Measurements from ENCODE around the gene ABHD12B.

The ABHD12B gene

DNA sequence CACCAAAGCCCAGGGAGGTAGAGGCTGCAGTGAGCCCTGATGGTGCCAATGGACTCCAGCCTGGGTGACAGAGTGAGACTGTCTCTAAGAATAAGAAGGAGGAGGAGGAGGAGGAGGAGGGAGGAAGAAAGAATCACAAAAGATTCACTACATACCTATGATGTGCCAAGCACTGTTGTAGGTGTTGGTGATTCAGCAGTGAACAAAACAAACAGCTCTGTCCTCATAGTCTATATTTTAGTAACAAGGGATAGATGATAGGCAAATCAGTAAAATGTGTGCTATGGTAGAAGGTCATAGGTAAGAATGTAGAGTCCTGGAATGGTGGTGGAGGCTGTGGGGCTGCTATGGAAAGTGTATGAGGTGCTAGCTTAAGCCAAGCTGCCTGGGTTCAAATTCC, 18.0 kb upstream of the ABHD12B start:
- no peak overlapping the region for H3K9ac ChIP-seq (ENCODE audit: low read length)
- H2AFZ ChIP-seq (ENCODE audit: low read depth, low read length), result no peak overlapping the region
- H3K27me3 ChIP-seq (ENCODE audit: low read depth, low read length), result no peaks in the 10 kb centered on the region
- TF ChIP-seq CTCF (IDR thresholded peaks at IDR 0.05; ENCODE audit: low read depth, low read length) (no peak), EZH2phosphoT487 (IDR thresholded peaks at IDR 0.05; ENCODE audit: low read depth) (no peak)
- no peak overlapping the region for H3K4me2 ChIP-seq (ENCODE audit: low read length)
- no peaks in the 10 kb centered on the region for H3K36me3 ChIP-seq (replicated peaks; ENCODE audit: low read depth, low read length)
- no peaks in the 10 kb centered on the region for H3K4me1 ChIP-seq (ENCODE audit: low read length)
- no peaks in the 10 kb centered on the region for H3K9me3 ChIP-seq (ENCODE audit: insufficient read depth, low read length)
- H3K4me3 ChIP-seq (ENCODE audit: low read length), result no peak overlapping the region
- H3K27ac ChIP-seq (ENCODE audit: low read length), result no peak overlapping the region
- H4K20me1 ChIP-seq (ENCODE audit: insufficient read depth, low read length), result no peaks in the 10 kb centered on the region
- no peaks in the 10 kb centered on the region for H3K79me2 ChIP-seq (ENCODE audit: low read length)

- H3K36me3 ChIP-seq (replicated peaks; ENCODE audit: low read depth, low read length), result no peaks in the 10 kb centered on the region
- H4K20me1 ChIP-seq (ENCODE audit: insufficient read depth, low read length), result no peaks in the 10 kb centered on the region
- peaks cover 4% of the 10 kb centered on the region for H3K4me1 ChIP-seq (ENCODE audit: low read length)
- no peak overlapping the region for H3K4me3 ChIP-seq (ENCODE audit: low read length)
- H3K4me2 ChIP-seq (ENCODE audit: low read length), result no peak overlapping the region
- H3K27ac ChIP-seq (ENCODE audit: low read length), result no peak overlapping the region
- TF ChIP-seq CTCF (IDR thresholded peaks at IDR 0.05; ENCODE audit: low read depth, low read length) (no peak), EZH2phosphoT487 (IDR thresholded peaks at IDR 0.05; ENCODE audit: low read depth) (no peak)
- H3K79me2 ChIP-seq (ENCODE audit: low read length), result no peaks in the 10 kb centered on the region
- H3K27me3 ChIP-seq (ENCODE audit: low read depth, low read length), result no peaks in the 10 kb centered on the region
- H3K9me3 ChIP-seq (ENCODE audit: insufficient read depth, low read length), result no peaks in the 10 kb centered on the region
- no peak overlapping the region for H2AFZ ChIP-seq (ENCODE audit: low read depth, low read length)
- H3K9ac ChIP-seq (ENCODE audit: low read length), result no peak overlapping the region
Measured at GRCh38 chr14:50854521-50854920, 17.3 kb upstream of the ABHD12B start.

GRCh38 chr14:50855558-50855957, 16.3 kb upstream of the ABHD12B start:
- Histone ChIP-seq H3K79me2 (ENCODE audit: low read length) (no peaks in the 10 kb centered on the region), H3K4me2 (ENCODE audit: low read length) (no peak overlapping the region), H3K4me3 (ENCODE audit: low read length) (no peak overlapping the region), H3K4me1 (ENCODE audit: low read length) (peaks cover 6% of the 10 kb centered on the region), H3K27ac (ENCODE audit: low read length) (no peak overlapping the region), H3K9ac (ENCODE audit: low read length) (no peak overlapping the region), H3K36me3 (replicated peaks; ENCODE audit: low read depth, low read length) (no peaks in the 10 kb centered on the region), H4K20me1 (ENCODE audit: insufficient read depth, low read length) (no peaks in the 10 kb centered on the region), H3K27me3 (ENCODE audit: low read depth, low read length) (no peaks in the 10 kb centered on the region), H2AFZ (ENCODE audit: low read depth, low read length) (no peak overlapping the region), H3K9me3 (ENCODE audit: insufficient read depth, low read length) (no peaks in the 10 kb centered on the region)
- no peak for TF ChIP-seq CTCF (IDR thresholded peaks at IDR 0.05; ENCODE audit: low read depth, low read length)
- TF ChIP-seq EZH2phosphoT487 (IDR thresholded peaks at IDR 0.05; ENCODE audit: low read depth), result no peak

DNA sequence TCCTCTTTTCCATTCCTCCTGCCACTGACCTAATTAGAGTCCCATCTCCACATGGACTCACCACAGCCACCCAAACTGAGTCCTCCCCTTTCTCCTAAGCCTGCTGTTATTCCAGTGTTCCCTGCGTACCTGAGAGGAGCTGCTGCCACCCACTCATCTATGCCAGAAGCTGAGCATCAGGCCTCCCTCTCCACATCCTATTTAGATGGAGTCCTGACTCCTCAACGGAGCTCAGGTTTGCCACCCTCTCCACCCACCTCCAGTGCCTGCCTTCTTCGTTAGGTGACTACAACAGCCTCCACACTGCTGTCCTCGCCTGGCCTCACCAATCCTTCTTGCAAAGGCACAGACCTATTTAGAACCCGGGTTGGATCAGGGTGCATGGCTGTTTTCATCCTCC, 15.2 kb upstream of the ABHD12B start:
- no peak for TF ChIP-seq EZH2phosphoT487 (IDR thresholded peaks at IDR 0.05; ENCODE audit: low read depth)
- TF ChIP-seq CTCF (IDR thresholded peaks at IDR 0.05; ENCODE audit: low read depth, low read length), result no peak
- H3K79me2 ChIP-seq (ENCODE audit: low read length), result no peaks in the 10 kb centered on the region
- no peaks in the 10 kb centered on the region for H3K9me3 ChIP-seq (ENCODE audit: insufficient read depth, low read length)
- no peak overlapping the region for H2AFZ ChIP-seq (ENCODE audit: low read depth, low read length)
- H3K4me2 ChIP-seq (ENCODE audit: low read length), result no peak overlapping the region
- no peaks in the 10 kb centered on the region for H3K36me3 ChIP-seq (replicated peaks; ENCODE audit: low read depth, low read length)
- 0 out of 2 replicates have a peak, but pooled peaks cover 2% of the 10 kb centered on the region for H3K27me3 ChIP-seq (ENCODE audit: low read depth, low read length)
- H3K9ac ChIP-seq (ENCODE audit: low read length), result no peak overlapping the region
- H3K4me1 ChIP-seq (ENCODE audit: low read length), result peaks cover 6% of the 10 kb centered on the region
- no peaks in the 10 kb centered on the region for H4K20me1 ChIP-seq (ENCODE audit: insufficient read depth, low read length)
- H3K27ac ChIP-seq (ENCODE audit: low read length), result no peak overlapping the region
- no peak overlapping the region for H3K4me3 ChIP-seq (ENCODE audit: low read length)
